Stimulated activated naive CD4-positive, alpha-beta T cell treated with Interleukin-2 at 50 U/mL for 16 hours (primary cell): ENCODE data around the gene IGSF22.
A peak's percentile ranks its signal among the peaks of the same experiment; 100 is the strongest.

Experiments used
- DNase-seq: peaks from one replicate; lab custom pipeline; 2025; lab: John Stamatoyannopoulos, UW

The IGSF22 gene

GRCh38 chr11:18713646-18714442 lies 12.1 kb downstream of the IGSF22 start:
- DNase-seq = no peak

- DNase-seq = no peak
Measured at GRCh38 chr11:18710545-18710944, 15.4 kb downstream of the IGSF22 start.

- no peak for DNase-seq
Measured at GRCh38 chr11:18709414-18709813, 16.6 kb downstream of the IGSF22 start.

GRCh38 chr11:18707811-18708340 lies 18.1 kb downstream of the IGSF22 start:
- DNase-seq = no peak

- peak; percentile 40 for DNase-seq
Measured at GRCh38 chr11:18706330-18707243, 19.4 kb downstream of the IGSF22 start.

- DNase-seq = no peak
Measured at GRCh38 chr11:18705651-18706281, 20.2 kb downstream of the IGSF22 start.

GRCh38 chr11:18704698-18705097 lies 21.3 kb downstream of the IGSF22 start:
- DNase-seq = no peak

GRCh38 chr11:18704045-18704645 lies 21.8 kb downstream of the IGSF22 start:
- no peak for DNase-seq

GRCh38 chr11:18703001-18703763 lies 22.8 kb downstream of the IGSF22 start:
- no peak for DNase-seq

GRCh38 chr11:18701614-18702216 lies 24.3 kb downstream of the IGSF22 start:
- DNase-seq = no peak

GRCh38 chr11:18700872-18701271 lies 25.1 kb downstream of the IGSF22 start:
- no peak for DNase-seq

GRCh38 chr11:18700375-18700774 lies 25.6 kb downstream of the IGSF22 start:
- no peak for DNase-seq

- no peak for DNase-seq
Measured at GRCh38 chr11:18699848-18700261, 26.1 kb downstream of the IGSF22 start.

- no peak for DNase-seq
Measured at GRCh38 chr11:18699269-18699596, 26.8 kb downstream of the IGSF22 start.

GRCh38 chr11:18698341-18699268 lies 27.4 kb downstream of the IGSF22 start, which contains the start of gene TMEM86A:
Gene TMEM86A (plus strand): TSS chr11:18698779. CDS start chr11:18698887, 108 bp downstream.
- DNase-seq = peak; percentile 82

GRCh38 chr11:18697576-18697975 lies 28.4 kb downstream of the IGSF22 start:
- no peak for DNase-seq

GRCh38 chr11:18696638-18697225 lies 29.3 kb downstream of the IGSF22 start:
- no peak for DNase-seq

- DNase-seq = no peak
Measured at GRCh38 chr11:18692941-18693760, 32.8 kb downstream of the IGSF22 start.
